K562 (cell line): ENCODE measurements around the gene SET.

Source experiments
- CREM ChIP-seq: IDR thresholded peaks from 2 replicates; pipeline ENCODE4 v1.6.1; 2014; ENCODE audit warnings: antibody characterized with exemption, low read depth
- HDAC1 ChIP-seq, 2 experiments: fragments of 450-650 bp; IDR thresholded peaks; 2 replicates each; pipeline ENCODE4 v1.6.1; 2016 to 2017; ENCODE audit warnings: inconsistent platforms in 1 of 2, mild to moderate bottlenecking in 1 of 2, moderate library complexity in 1 of 2
- HNRNPH1 ChIP-seq: fragments of 200-400 bp; formaldehyde crosslinking; optimal IDR thresholded peaks from 2 replicates; pipeline ENCODE3; 2017; ENCODE audit warnings: low read depth, mild to moderate bottlenecking, low read length, moderate library complexity

GRCh38 chr9:128729766-128730517 is 40.9 kb downstream of the SET start:
- TF ChIP-seq CREM (no peak), HDAC1 (IDR thresholded peaks at IDR 0.05) (no peak), HNRNPH1 (no peak)
